DMS 273 treated with DMSO at 0.1 percent for 48 hours (cell line): ENCODE results near the gene GATD1.

ENCODE experiments used
- DNase-seq: peaks from one replicate; lab custom pipeline; 2025; lab: John Stamatoyannopoulos, UW

Gene GATD1

GRCh38 chr11:777288-778255 is at the start of gene GATD1:
Gene GATD1 (minus strand): TSS chr11:777487. CDS start chr11:777462, 25 bp downstream.
- DNase-seq: no peak

GRCh38 chr11:826836-827145 is 49.5 kb upstream of the GATD1 start:
- DNase-seq: no peak

GRCh38 chr11:826227-826621 is 48.9 kb upstream of the GATD1 start:
- DNase-seq: no peak

- DNase-seq: no peak
Measured at GRCh38 chr11:825366-826226, 48.3 kb upstream of the GATD1 start.

GRCh38 chr11:824942-825341 is 47.7 kb upstream of the GATD1 start:
- no peak for DNase-seq

GRCh38 chr11:824292-824880 is 47.1 kb upstream of the GATD1 start:
- DNase-seq: no peak

- DNase-seq: no peak
Measured at GRCh38 chr11:823441-824291, 46.4 kb upstream of the GATD1 start.

GRCh38 chr11:821512-822371 is 44.5 kb upstream of the GATD1 start:
- DNase-seq: no peak

GRCh38 chr11:820655-821511 is 43.6 kb upstream of the GATD1 start:
- no peak for DNase-seq

GRCh38 chr11:819943-820649 is 42.8 kb upstream of the GATD1 start:
- no peak for DNase-seq

- DNase-seq: peak; percentile 39
Measured at GRCh38 chr11:819129-819931, 42.0 kb upstream of the GATD1 start.

GRCh38 chr11:818396-819128 is 41.3 kb upstream of the GATD1 start, which contains the start of gene PNPLA2:
Gene PNPLA2 (plus strand): TSS chr11:818914. CDS start chr11:819719, 805 bp downstream.
- DNase-seq: no peak

- no peak for DNase-seq
Measured at GRCh38 chr11:816433-816779, 39.1 kb upstream of the GATD1 start.

- no peak for DNase-seq
Measured at GRCh38 chr11:815675-816432, 38.6 kb upstream of the GATD1 start.

GRCh38 chr11:813456-814096 is 36.3 kb upstream of the GATD1 start:
- no peak for DNase-seq

GRCh38 chr11:813072-813455 is 35.8 kb upstream of the GATD1 start:
- no peak for DNase-seq
